GM21515 (cell line): ENCODE results near the gene LHB.

Experiments used
- ATAC-seq: cut with Tn5 transposase; IDR thresholded peaks from one replicate; pipeline ENCODE4 v1.9.1; 2021; ENCODE audit not compliant: unreplicated experiment

LHB gene

DNA sequence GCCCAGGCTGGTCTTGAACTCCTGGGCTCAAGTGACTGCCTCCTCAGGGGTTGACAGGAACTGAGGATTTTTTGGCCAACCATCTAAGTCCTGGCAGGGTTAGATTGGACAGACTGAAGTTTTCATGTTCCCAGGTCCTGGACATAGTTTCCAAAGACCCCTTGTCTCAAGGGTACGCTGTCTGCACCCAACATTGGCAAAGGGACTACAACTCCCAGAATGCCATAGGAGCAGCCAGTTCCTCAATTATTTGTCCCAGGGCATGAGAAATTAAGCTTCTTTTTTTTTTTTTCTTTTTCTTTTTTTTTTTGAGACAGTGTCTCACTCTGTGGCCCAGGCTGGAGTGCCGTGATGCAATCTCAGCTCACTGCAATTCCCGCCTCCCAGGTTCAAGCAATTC is 30.7 kb downstream of the LHB start:
- ATAC-seq = no peak

DNA sequence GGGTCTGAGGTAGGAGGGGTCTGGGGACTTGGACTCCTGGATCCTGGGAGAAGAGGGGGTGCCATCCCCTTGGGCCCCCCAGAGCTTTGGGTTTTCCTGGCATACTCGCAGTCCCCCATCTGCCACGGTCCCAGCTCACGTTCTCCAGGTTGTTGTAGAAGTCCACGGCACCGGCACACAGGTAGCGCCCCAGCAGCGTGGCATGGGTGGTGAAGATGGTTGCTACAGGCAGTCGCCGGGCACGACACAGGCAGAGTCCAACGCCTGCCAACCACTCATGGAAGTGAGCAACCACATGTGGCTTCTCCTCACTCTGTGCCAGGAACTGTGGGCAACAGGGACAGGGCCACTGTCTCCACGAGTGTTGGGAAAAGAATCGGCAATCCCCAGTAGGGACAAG is 31.2 kb downstream of the LHB start:
- no peak for ATAC-seq

DNA sequence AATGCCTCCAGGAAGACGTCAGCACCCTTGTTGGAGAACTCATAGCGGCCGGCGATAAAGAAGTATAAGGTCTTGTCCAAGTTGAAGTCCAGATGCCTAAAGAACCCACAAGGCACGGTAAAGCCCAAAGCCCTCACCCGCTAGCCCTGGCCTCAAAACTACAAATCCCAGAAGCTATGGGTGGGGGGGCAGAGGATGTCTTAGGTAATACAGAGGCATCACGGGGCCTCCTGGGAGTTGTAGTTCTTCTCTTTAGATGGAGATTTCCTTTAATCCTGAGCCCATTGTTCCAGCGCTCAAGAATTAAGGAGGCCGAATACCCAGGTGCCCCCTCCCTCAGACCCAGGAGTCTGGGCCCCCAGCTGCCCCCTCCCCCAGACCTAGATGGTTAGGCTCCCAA is 34.6 kb downstream of the LHB start:
- no peak for ATAC-seq

DNA sequence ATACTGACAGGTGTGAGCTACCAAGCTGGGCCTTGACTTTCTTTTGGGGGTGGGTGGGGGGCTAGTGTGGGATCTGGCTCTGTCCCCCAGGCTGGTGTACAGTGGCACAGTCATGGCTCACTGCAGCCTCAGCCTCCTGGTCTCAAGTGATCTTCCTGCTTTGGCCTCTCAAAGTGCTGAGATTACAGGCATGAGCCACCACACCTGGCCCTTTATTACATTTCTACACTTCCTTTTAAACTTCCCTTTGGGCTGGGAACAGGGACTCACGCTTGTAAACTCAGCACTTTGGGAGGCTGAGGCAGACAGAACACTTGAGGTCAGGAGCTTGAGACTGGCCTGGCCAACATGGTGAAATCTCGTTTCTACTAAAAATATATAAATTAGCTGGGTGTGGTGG is 39.8 kb downstream of the LHB start:
- ATAC-seq = no peak

DNA sequence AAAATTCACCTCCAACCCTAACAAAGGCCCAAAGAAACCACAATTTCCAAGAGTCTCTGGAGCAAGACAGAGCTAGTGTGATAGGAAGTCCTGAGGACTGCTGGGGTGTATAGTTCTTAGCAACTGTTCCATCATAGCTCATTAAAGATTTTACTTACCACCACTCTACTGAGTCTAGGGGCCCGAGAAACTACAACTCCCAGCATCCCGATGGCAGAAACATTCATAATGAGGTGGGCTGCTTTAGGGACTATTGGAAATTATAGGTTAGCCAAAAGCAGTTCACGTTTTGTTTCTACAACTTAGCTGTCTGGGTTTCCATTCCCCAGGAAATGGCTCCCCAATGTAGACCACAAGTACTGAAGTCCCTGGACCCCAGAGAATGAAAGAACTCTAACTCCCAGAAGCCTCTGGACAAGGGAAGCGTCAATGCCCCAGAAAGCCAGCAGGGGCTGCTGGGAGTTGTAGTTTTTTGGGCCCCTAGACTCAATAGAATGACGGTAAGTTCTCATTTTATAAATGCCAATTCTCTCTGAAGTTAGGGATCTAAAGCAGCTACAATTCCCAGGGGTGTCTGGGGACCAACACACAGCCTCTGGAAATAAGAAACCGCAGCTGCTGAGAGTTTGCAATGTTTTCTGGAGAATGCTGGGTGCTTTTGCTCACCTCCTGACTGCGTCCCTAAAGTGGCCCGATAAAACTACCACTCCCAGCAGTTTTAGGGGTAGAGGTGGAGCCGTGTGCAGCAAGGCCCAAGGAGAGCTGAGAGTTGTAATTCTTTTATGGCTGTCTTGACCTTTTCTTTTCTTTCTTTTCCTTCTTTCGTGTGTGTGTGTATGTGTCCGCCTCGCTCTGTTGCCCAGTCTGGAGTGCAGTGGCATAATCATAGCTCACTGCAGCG is 40.7 kb downstream of the LHB start:
- no peak for ATAC-seq

DNA sequence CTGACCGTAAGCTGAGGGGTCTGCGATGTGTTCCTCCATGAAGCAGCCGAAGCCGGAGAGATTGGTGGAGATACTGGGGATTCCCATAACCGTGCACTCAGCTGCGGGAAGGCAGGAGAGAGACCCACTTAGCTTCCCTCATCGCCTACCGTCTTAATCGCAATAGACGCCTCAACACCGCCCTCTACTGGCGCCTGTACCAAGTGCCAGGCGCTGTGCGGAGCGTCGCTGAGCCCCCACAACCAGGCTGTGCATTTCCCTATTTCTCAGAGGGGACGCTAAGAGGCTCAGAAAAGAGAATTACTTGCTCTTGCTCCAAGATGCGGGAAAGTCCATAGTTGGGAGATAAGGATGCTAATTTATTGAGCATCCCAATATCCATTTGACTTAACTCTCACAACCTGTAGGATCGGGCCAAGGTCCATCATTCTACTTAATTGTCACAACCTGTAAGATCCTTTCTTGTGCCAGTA is 45.9 kb downstream of the LHB start:
- no peak for ATAC-seq

DNA sequence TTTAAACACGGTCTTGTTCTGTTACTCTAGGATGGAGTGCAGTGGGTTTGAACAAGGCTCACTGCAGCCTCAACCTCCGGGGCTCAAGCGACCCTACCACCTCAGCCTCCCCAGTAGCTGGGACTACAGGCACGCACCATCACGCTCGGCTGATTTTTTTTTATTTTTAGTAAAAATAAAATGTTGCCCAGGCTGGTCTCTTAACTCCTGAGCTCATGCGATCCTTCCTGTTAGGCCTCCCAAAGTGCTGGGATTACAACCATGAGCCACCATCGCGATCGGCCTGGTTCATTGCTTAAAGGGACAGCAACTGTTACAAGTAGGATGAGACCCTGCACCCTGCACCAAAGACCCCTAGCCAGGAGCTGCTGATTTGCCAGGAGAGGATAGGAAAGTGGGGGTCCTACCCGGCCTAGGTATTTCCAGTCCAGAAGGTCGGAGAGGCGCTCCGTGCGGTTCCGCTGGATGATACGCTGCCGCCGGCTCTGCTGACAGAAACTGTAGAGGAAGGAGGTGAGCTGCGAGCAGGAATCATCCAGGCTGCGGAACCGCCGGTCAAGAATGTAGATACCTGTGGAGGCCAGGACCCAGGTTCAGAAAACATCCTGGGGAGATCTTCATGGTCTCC is 46.6 kb downstream of the LHB start:
- no peak for ATAC-seq

DNA sequence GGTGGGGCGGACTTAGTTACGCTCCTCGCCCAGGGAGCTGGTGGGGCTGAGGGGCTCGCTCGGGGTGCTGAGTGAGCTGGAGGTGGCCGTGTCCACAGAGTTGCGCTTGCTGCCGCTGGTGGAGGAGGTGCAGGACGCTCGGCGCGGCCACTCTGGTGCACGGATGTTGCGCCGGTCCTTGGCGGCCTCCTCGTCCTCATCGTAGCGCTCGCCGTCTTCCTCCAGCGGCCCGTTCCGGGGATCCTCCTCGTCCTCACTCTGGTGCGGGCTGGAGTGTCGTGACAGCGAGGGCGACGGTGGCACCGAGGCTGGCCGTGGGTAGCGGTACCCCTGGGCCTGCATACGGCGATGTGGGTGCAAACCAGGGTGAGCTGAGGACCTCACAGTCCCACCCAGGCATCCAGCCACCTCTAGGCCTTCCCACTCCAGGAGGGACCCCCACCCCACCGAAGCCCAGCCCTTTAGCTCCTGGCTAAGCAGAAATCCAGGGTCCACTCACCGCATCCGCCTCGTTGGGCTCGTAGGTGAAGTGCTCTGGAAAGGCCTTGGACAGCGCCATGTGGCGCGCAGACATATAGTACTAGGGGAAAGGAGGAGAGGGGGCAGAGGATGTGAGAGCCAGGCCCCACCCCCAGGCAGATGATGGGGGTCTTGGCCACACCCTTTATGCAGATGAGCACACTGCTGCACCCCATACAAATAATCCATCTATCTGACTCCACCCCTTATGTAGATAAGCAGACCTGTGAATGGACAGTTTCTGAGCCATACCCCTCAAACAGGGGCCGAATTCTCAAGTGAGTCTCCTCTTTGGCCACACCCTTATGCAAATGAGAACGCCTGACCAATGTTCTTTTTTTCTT is 47.4 kb downstream of the LHB start:
- no peak for ATAC-seq

DNA sequence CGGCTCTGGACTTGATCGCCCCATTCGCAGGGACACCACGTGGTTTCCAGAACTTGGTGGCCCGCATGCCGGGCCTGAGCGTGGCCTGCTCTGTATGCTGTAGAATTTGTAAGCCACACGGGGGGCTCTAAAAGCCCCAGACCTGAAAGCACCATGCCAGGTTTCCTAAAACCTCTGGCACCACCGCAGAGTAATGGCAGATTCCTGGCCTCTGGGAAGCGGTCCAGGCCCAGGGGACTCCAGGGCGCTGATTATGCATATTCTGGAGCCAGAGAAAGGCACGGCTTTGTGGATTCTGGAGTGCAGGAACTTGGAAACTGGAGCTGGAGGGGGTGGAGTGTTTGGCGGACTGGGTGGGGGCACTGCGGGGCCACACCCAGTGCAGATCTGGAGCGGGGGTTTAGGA is 48.1 kb downstream of the LHB start:
- ATAC-seq = no peak

DNA sequence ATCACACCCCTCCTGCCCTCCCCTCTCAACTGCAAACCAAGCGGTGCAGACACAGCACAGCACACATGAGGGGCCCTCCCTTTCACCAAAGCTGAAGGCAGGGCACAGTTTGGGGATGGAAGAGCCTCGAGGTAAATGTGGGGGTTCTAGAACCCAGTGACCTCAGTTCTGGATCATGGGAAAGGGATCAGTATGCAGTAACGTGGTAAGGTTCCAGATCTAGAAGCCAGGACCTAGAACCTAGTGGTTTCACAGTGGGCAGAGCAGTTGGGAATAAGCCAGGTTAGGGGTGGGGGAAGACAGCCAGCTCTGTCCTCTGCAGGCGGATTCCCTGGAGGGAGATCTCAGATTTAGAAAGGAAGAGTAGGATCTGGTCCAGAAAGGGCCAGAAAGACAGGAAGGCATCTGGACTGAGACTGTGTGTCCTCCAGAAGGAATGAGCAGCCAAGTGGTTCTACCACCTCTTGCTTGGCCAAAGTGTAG is 48.7 kb downstream of the LHB start:
- no peak for ATAC-seq

DNA sequence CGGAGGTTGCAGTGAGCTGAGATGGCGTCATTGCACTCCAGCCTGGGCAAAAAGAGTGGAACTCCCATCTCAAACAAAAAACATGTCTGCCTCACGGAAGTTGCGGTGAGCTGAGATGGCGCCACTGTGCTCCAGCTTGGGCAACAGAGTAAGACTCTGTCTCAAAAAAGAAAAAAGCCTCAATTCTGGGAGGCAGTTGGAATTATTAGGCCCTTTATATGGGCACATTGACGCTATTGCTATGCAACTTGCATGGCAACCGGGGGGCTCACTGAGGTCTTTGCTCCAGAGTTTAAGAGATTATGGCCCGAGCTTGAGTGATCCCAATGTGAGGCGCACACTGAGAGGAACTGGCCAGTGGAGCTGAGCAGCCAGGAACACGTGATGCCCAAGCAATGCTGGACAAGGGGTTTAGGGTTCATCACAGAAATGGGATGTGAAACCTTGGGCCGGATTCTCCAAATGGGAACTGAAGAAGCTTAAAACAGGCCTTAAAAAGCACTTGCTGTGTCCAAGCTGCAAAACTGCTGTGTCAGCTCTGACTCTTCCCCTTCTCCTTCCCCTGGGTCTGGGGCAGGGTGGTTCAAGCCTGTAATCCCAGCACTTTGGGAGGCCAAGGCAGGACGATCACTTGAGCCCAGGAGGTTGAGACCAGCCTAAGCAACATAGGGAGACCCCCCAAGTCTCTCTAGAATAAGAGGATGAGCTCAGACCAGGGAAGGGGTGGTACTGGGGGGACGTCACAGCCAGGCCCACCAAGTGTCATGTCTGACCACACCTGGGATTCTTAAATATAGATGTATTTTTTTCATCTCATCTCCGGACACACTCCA is 49.3 kb downstream of the LHB start:
- no peak for ATAC-seq

DNA sequence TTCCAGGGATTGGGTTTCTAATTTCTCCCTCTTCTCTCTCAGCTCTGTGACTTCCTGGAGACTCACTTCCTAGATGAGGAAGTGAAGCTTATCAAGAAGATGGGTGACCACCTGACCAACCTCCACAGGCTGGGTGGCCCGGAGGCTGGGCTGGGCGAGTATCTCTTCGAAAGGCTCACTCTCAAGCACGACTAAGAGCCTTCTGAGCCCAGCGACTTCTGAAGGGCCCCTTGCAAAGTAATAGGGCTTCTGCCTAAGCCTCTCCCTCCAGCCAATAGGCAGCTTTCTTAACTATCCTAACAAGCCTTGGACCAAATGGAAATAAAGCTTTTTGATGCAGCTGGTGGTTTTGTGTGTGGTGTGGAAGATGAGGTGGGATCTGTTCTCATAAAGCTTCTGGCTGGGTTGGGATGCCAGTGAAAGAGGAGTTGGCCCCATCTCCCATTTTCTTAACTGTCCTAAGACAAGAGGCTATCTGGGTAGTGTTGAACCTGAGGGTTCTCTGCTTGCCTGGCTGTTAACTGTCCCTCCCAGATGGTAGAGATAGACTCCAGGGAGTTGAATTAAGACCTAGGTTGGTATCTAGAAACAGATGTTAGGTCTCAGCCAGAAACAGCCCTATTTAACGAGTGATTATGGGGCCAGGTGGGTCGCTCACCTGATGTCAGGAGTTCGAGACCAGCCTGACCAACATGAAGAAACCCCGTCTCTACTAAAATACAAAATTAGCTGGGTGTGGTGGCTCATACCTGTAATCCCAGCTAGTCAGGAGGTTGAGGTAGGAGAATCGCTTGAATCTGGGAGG is 50.1 kb downstream of the LHB start:
- ATAC-seq = no peak
